GM12874 (cell line): ENCODE results near the gene ATRNL1.

ENCODE experiments used
- CTCF ChIP-seq: IDR thresholded peaks from 2 replicates; pipeline ENCODE4 v1.5.1; 2011; ENCODE audit warnings: low read depth, mild to moderate bottlenecking, control low read depth, low read length, moderate library complexity; ENCODE audit not compliant: insufficient read depth

ATRNL1 gene

GRCh38 chr10:115604627-115605026 is 511.5 kb downstream of the ATRNL1 start:
- no peak for TF ChIP-seq CTCF

- no peak for TF ChIP-seq CTCF
Measured at GRCh38 chr10:115606086-115606485, 512.9 kb downstream of the ATRNL1 start.

- no peak for TF ChIP-seq CTCF
Measured at GRCh38 chr10:115606741-115607140, 513.6 kb downstream of the ATRNL1 start.

- TF ChIP-seq CTCF: no peak
Measured at GRCh38 chr10:115624448-115624847, 531.3 kb downstream of the ATRNL1 start.

GRCh38 chr10:115628616-115629015 is 535.5 kb downstream of the ATRNL1 start:
- no peak for TF ChIP-seq CTCF

- TF ChIP-seq CTCF: no peak
Measured at GRCh38 chr10:115638246-115638645, 545.1 kb downstream of the ATRNL1 start.

GRCh38 chr10:115649217-115649616 is 556.1 kb downstream of the ATRNL1 start:
- no peak for TF ChIP-seq CTCF

- TF ChIP-seq CTCF: no peak
Measured at GRCh38 chr10:115653473-115653872, 560.3 kb downstream of the ATRNL1 start.
